H9 (cell line): ENCODE data around the gene SLC38A5. TPM values are rescaled to one million over a fixed set of nuclear protein-coding genes. Genes with fewer than 3 reads are reported as not detected.

Experiments used
- DNase-seq: peaks from one replicate; pipeline ENCODE4 v3.0.0-alpha.2; 2017
- H2AFZ ChIP-seq: one replicate; pipeline ENCODE4 v1.6.1; 2013; ENCODE audit warnings: mild to moderate bottlenecking, low read length, control low read depth, moderate library complexity
- H2AK5ac ChIP-seq: 2 replicates; pipeline ENCODE4 v1.6.1; 2013; ENCODE audit warnings: low read length, control low read depth, mixed read lengths; ENCODE audit not compliant: insufficient read length
- H2BK120ac ChIP-seq: one replicate; pipeline ENCODE4 v1.6.1; 2013; ENCODE audit warnings: low read depth, mild to moderate bottlenecking, low read length, control low read depth, inconsistent platforms; ENCODE audit not compliant: poor library complexity, severe bottlenecking
- H2BK12ac ChIP-seq: 2 replicates; pipeline ENCODE4 v1.6.1; 2013; ENCODE audit warnings: low read length, control low read depth, mixed read lengths, low read depth; ENCODE audit not compliant: insufficient read length
- H2BK15ac ChIP-seq: 2 replicates; pipeline ENCODE4 v1.6.1; 2013; ENCODE audit warnings: low read depth, low read length, control low read depth
- H2BK20ac ChIP-seq: one replicate; pipeline ENCODE4 v1.6.1; 2013; ENCODE audit warnings: low read depth, mild to moderate bottlenecking, low read length, control low read depth, inconsistent platforms; ENCODE audit not compliant: poor library complexity, severe bottlenecking
- H2BK5ac ChIP-seq: 2 replicates; pipeline ENCODE4 v1.6.1; 2013; ENCODE audit warnings: low read length, control low read depth, mixed read lengths; ENCODE audit not compliant: insufficient read length
- H3K14ac ChIP-seq: 2 replicates; pipeline ENCODE4 v1.6.1; 2013; ENCODE audit warnings: low read length, control low read depth; ENCODE audit not compliant: insufficient read depth
- H3K18ac ChIP-seq: 2 replicates; pipeline ENCODE4 v1.6.1; 2013; ENCODE audit warnings: low read depth, mild to moderate bottlenecking, mixed read lengths, low read length, control low read depth; ENCODE audit not compliant: insufficient read length
- H3K23ac ChIP-seq: 2 replicates; pipeline ENCODE4 v1.6.1; 2013; ENCODE audit warnings: low read length, control low read depth, mixed read lengths, low read depth; ENCODE audit not compliant: insufficient read length
- H3K23me2 ChIP-seq: 2 replicates; pipeline ENCODE4 v1.6.1; 2013; ENCODE audit warnings: low read depth, mild to moderate bottlenecking, mixed read lengths, low read length, control low read depth; ENCODE audit not compliant: insufficient read length, poor library complexity, severe bottlenecking
- H3K27ac ChIP-seq: 2 replicates; pipeline ENCODE4 v1.5.1; 2013; ENCODE audit warnings: low read length, control low read depth, mixed read lengths, low read depth; ENCODE audit not compliant: insufficient read length
- H3K27me3 ChIP-seq: 2 replicates; pipeline ENCODE4 v1.6.1; 2013; ENCODE audit warnings: low read length, control low read depth, inconsistent platforms; ENCODE audit not compliant: insufficient read depth
- H3K4ac ChIP-seq: 2 replicates; pipeline ENCODE4 v1.6.1; 2013; ENCODE audit warnings: low read depth, mild to moderate bottlenecking, control low read depth, inconsistent platforms, low read length, moderate library complexity
- H3K4me1 ChIP-seq: 2 replicates; pipeline ENCODE4 v1.6.1; 2013; ENCODE audit warnings: low read length, control low read depth, inconsistent platforms; ENCODE audit not compliant: insufficient read depth
- H3K4me2 ChIP-seq: 2 replicates; pipeline ENCODE4 v1.6.1; 2013; ENCODE audit warnings: low read length, control low read depth, mixed read lengths; ENCODE audit not compliant: insufficient read length, insufficient read depth
- H3K56ac ChIP-seq: 2 replicates; pipeline ENCODE4 v1.6.1; 2013; ENCODE audit warnings: low read depth, mild to moderate bottlenecking, mixed read lengths, low read length, control low read depth; ENCODE audit not compliant: insufficient read length
- H3K79me1 ChIP-seq: 2 replicates; pipeline ENCODE4 v1.6.1; 2013; ENCODE audit warnings: low read depth, mild to moderate bottlenecking, moderate library complexity, low read length, control low read depth, inconsistent platforms; ENCODE audit not compliant: insufficient read depth, poor library complexity, severe bottlenecking
- H3K79me2 ChIP-seq: 2 replicates; pipeline ENCODE4 v1.6.1; 2013; ENCODE audit warnings: low read length, control low read depth, inconsistent platforms; ENCODE audit not compliant: insufficient read depth
- H3K9ac ChIP-seq: 2 replicates; pipeline ENCODE4 v1.6.1; 2013; ENCODE audit warnings: low read length, control low read depth, mixed read lengths; ENCODE audit not compliant: insufficient read length; ENCODE audit errors: extremely low read depth
- H3K9me3 ChIP-seq: one replicate; pipeline ENCODE4 v1.6.1; 2013; ENCODE audit warnings: low read depth, low read length, inconsistent platforms; ENCODE audit not compliant: control insufficient read depth
- H3T11ph ChIP-seq: one replicate; pipeline ENCODE4 v1.6.1; 2013; ENCODE audit warnings: mild to moderate bottlenecking, low read length, control low read depth, inconsistent platforms
- H4K20me1 ChIP-seq: one replicate; pipeline ENCODE4 v1.6.1; 2013; ENCODE audit not compliant: control insufficient read depth, insufficient read length, insufficient read depth
- H4K5ac ChIP-seq: 2 replicates; pipeline ENCODE4 v1.6.1; 2013; ENCODE audit warnings: low read depth, mild to moderate bottlenecking, mixed read lengths, low read length, control low read depth; ENCODE audit not compliant: insufficient read length
- H4K8ac ChIP-seq: replicated peaks from 2 replicates; pipeline ENCODE4 v1.6.1; 2013; ENCODE audit warnings: low read length, control low read depth, mixed read lengths, low read depth; ENCODE audit not compliant: insufficient read length
- H4K91ac ChIP-seq: 2 replicates; pipeline ENCODE4 v1.6.1; 2013; ENCODE audit warnings: low read depth, mild to moderate bottlenecking, moderate library complexity, mixed read lengths, low read length, control low read depth; ENCODE audit not compliant: insufficient read length
- H3K27ac Mint-ChIP-seq, 3 experiments: 2 replicates in 2 of 3; 3 replicates in 1 of 3; pipeline ENCODE4 v1.8.0; 2020 to 2021; ENCODE audit warnings: mixed read lengths in 3 of 3, mild to moderate bottlenecking in 1 of 3, moderate library complexity in 1 of 3
- H3K27me3 Mint-ChIP-seq: 2 replicates; pipeline ENCODE4 v1.8.0; 2021; ENCODE audit warnings: low read depth, mild to moderate bottlenecking, moderate library complexity, mixed read lengths
- H3K36me3 Mint-ChIP-seq, 3 experiments: 2 replicates in 2 of 3; 3 replicates in 1 of 3; pipeline ENCODE4 v1.8.0; 2020 to 2021; ENCODE audit warnings: low read depth in 3 of 3, mixed read lengths in 3 of 3; ENCODE audit not compliant: insufficient read depth in 1 of 3
- H3K4me1 Mint-ChIP-seq, 2 experiments: 2 replicates each; pipeline ENCODE4 v1.8.0; 2020; ENCODE audit warnings: mixed read lengths in 2 of 2
- H3K4me3 Mint-ChIP-seq, 2 experiments: 2 replicates in 1 of 2; 3 replicates in 1 of 2; pipeline ENCODE4 v1.8.0; 2020 to 2021; ENCODE audit warnings: mild to moderate bottlenecking in 2 of 2, mixed read lengths in 2 of 2, moderate library complexity in 1 of 2
- H3K9me3 Mint-ChIP-seq, 2 experiments: 2 replicates in 1 of 2; 3 replicates in 1 of 2; pipeline ENCODE4 v1.8.0; 2020; ENCODE audit warnings: mild to moderate bottlenecking in 2 of 2, mixed read lengths in 2 of 2, moderate library complexity in 1 of 2
- CTCF ChIP-seq: fragments of 200-600 bp; sonication (generic); conservative IDR thresholded peaks from 3 replicates; pipeline ENCODE4 v1.8.0; 2021; ENCODE audit warnings: antibody characterized with exemption, mild to moderate bottlenecking
- WGBS: extraction: QIAGEN DNeasy Blood & Tissue Kit; methylation state at CpG from one replicate; pipeline ENCODE4 v1.1.7; 2013; ENCODE audit warnings: missing lambda C conversion rate, low lambda C conversion rate, mixed read lengths; ENCODE audit not compliant: insufficient read length; ENCODE audit errors: extremely low coverage; 5-methylcytosine and 5-hydroxymethylcytosine counted together
- total RNA-seq: library from RNA; stranded (reverse); gene quantifications from 2 replicates; pipeline ENCODE4 v1.2.1, GENCODE V29; 2021

SLC38A5 gene
- total RNA-seq, 1 experiment from 2014 or later, result 28.3 TPM

GRCh38 chrX:48467281-48467761 is 2.7 kb downstream of the SLC38A5 start:
- Histone ChIP-seq H4K20me1 (no peaks in the 10 kb centered on the region), H2BK20ac (no peak overlapping the region), H3K4me2 (peak overlapping the region; percentile 69), H3K79me1 (no peaks in the 10 kb centered on the region), H2BK5ac (no peak overlapping the region), H2AFZ (no peak overlapping the region), H3K56ac (no peak overlapping the region), H3K23me2 (peaks cover 8% of the 10 kb centered on the region), H3T11ph (no peak overlapping the region), H2BK15ac (no peak overlapping the region), H3K23ac (no peak overlapping the region), H3K18ac (no peak overlapping the region), H2BK120ac (no peak overlapping the region), H3K27ac (no peak overlapping the region), H2BK12ac (no peak overlapping the region), H3K9ac (no peak overlapping the region), H3K27me3 (no peaks in the 10 kb centered on the region), H3K4ac (no peak overlapping the region), H3K79me2 (no peaks in the 10 kb centered on the region), H4K8ac (no peak overlapping the region), H3K14ac (0 out of 2 replicates have a peak overlapping the region, but pooled peaks have one; percentile 46), H2AK5ac (no peak overlapping the region), H3K4me1 (peaks cover 4% of the 10 kb centered on the region; the same call in 1 of the 2 replicates), H4K91ac (no peak overlapping the region), H4K5ac (no peak overlapping the region), H3K9me3 (peaks cover 49% of the 10 kb centered on the region)
- H3K27ac Mint-ChIP-seq, result peak overlapping the region in 1 of 3 experiments; percentile 52; a peak in 1 of 7 replicates
- peaks cover 29 to 38% (median 35%) of the 10 kb centered on the region in 3 experiments for H3K36me3 Mint-ChIP-seq
- no CpG with 5 or more reads among the region's 10 CpGs for WGBS
- H3K27me3 Mint-ChIP-seq, result peaks cover 3% of the 10 kb centered on the region; the same call in 1 of the 2 replicates
- H3K9me3 Mint-ChIP-seq, result peaks cover 82 to 88% of the 10 kb centered on the region in 2 experiments
- no peak for DNase-seq
- TF ChIP-seq CTCF, result no peak
- H3K4me3 Mint-ChIP-seq, result peak overlapping the region; percentile 83 to 90
- peaks cover 15 to 28% of the 10 kb centered on the region in 2 experiments for H3K4me1 Mint-ChIP-seq
